ENCODE measurements around the gene MAP2K4. TPM values are rescaled to one million over a fixed set of nuclear protein-coding genes. Genes with fewer than 3 reads are reported as not detected.

The MAP2K4 gene
- total RNA-seq, 4 donors from 2014 or later = 23.1 to 31.9 (median 31.0) TPM

- 51% methylated on average over 2 of the region's 2 CpGs for WGBS
- peaks cover 5 to 14% (median 10%) of the 10 kb centered on the region in 4 donors for H3K4me1 ChIP-seq
- H3K27ac ChIP-seq (replicated peaks in 1 of 4) = no peak overlapping the region
- H3K4me3 ChIP-seq = no peak overlapping the region
- no peak for DNase-seq (ENCODE audit: extremely low spot score)
- no peak for TF ChIP-seq POLR2AphosphoS5 (IDR thresholded peaks at IDR 0.05)
- TF ChIP-seq CTCF (IDR thresholded peaks at IDR 0.05) = no peak
- TF ChIP-seq EP300 (IDR thresholded peaks at IDR 0.05) = no peak
- TF ChIP-seq POLR2A (IDR thresholded peaks at IDR 0.05; ENCODE audit: low read depth) = no peak
- intact Hi-C loops (cut with DNase I) = no loop called here
- no peaks in the 10 kb centered on the region for H3K27me3 ChIP-seq
- H3K9me3 ChIP-seq = no peaks in the 10 kb centered on the region
- peaks cover 3 to 27% (median 6%) of the 10 kb centered on the region in 4 donors for H3K36me3 ChIP-seq
Observed at GRCh38 chr17:12078791-12079190, 58.1 kb downstream of the MAP2K4 start.

GRCh38 chr17:12081720-12082119 lies 61.0 kb downstream of the MAP2K4 start:
- no peaks in the 10 kb centered on the region for H3K27me3 ChIP-seq
- DNase-seq (ENCODE audit: extremely low spot score) = no peak
- no peak overlapping the region for H3K27ac ChIP-seq (replicated peaks in 1 of 4)
- 80% methylated on average over 7 of the region's 8 CpGs for WGBS
- no peak overlapping the region for H3K4me3 ChIP-seq
- H3K9me3 ChIP-seq = no peaks in the 10 kb centered on the region
- H3K4me1 ChIP-seq = peaks cover 5 to 14% (median 10%) of the 10 kb centered on the region in 4 donors
- no peak for TF ChIP-seq POLR2AphosphoS5 (IDR thresholded peaks at IDR 0.05)
- TF ChIP-seq CTCF (IDR thresholded peaks at IDR 0.05) = no peak
- TF ChIP-seq EP300 (IDR thresholded peaks at IDR 0.05) = no peak
- no peak for TF ChIP-seq POLR2A (IDR thresholded peaks at IDR 0.05; ENCODE audit: low read depth)
- intact Hi-C loops (cut with DNase I) = no loop called here
- H3K36me3 ChIP-seq = peaks cover 3 to 19% (median 7%) of the 10 kb centered on the region in 4 donors

- H3K36me3 ChIP-seq = peaks cover 0 to 11% (median 1%) of the 10 kb centered on the region in 4 donors
- no peak overlapping the region for H3K27ac ChIP-seq (replicated peaks in 1 of 4)
- DNase-seq (ENCODE audit: extremely low spot score) = no peak
- WGBS = 93% methylated on average over 4 of the region's 4 CpGs
- intact Hi-C loops (cut with DNase I) = no loop called here
- H3K4me3 ChIP-seq = no peak overlapping the region
- no peaks in the 10 kb centered on the region for H3K9me3 ChIP-seq
- TF ChIP-seq POLR2AphosphoS5 (IDR thresholded peaks at IDR 0.05) (no peak), EP300 (IDR thresholded peaks at IDR 0.05) (no peak), POLR2A (IDR thresholded peaks at IDR 0.05; ENCODE audit: low read depth) (no peak), CTCF (IDR thresholded peaks at IDR 0.05) (no peak)
- H3K4me1 ChIP-seq = peaks cover 10 to 16% (median 13%) of the 10 kb centered on the region in 4 donors
- no peaks in the 10 kb centered on the region for H3K27me3 ChIP-seq
Observed at GRCh38 chr17:12085076-12085949, 64.6 kb downstream of the MAP2K4 start.

GRCh38 chr17:12088035-12088434 lies 67.4 kb downstream of the MAP2K4 start:
- Histone ChIP-seq H3K4me1 (peaks cover 0 to 12% (median 3%) of the 10 kb centered on the region in 4 donors), H3K9me3 (no peaks in the 10 kb centered on the region), H3K4me3 (no peak overlapping the region), H3K27me3 (no peaks in the 10 kb centered on the region), H3K36me3 (peaks cover 0 to 6% (median 1%) of the 10 kb centered on the region in 4 donors), H3K27ac (replicated peaks in 1 of 4) (no peak overlapping the region)
- 100% methylated on average over 1 of the region's 1 CpG for WGBS
- intact Hi-C loops (cut with DNase I) = no loop called here
- no peak for DNase-seq (ENCODE audit: extremely low spot score)
- TF ChIP-seq POLR2AphosphoS5 (IDR thresholded peaks at IDR 0.05) (no peak), POLR2A (IDR thresholded peaks at IDR 0.05; ENCODE audit: low read depth) (no peak), EP300 (IDR thresholded peaks at IDR 0.05) (no peak), CTCF (IDR thresholded peaks at IDR 0.05) (no peak)
